Measurements from ENCODE around the gene LDB3.
A peak's percentile ranks its signal among the peaks of the same experiment; 100 is the strongest.

The LDB3 gene

DNA sequence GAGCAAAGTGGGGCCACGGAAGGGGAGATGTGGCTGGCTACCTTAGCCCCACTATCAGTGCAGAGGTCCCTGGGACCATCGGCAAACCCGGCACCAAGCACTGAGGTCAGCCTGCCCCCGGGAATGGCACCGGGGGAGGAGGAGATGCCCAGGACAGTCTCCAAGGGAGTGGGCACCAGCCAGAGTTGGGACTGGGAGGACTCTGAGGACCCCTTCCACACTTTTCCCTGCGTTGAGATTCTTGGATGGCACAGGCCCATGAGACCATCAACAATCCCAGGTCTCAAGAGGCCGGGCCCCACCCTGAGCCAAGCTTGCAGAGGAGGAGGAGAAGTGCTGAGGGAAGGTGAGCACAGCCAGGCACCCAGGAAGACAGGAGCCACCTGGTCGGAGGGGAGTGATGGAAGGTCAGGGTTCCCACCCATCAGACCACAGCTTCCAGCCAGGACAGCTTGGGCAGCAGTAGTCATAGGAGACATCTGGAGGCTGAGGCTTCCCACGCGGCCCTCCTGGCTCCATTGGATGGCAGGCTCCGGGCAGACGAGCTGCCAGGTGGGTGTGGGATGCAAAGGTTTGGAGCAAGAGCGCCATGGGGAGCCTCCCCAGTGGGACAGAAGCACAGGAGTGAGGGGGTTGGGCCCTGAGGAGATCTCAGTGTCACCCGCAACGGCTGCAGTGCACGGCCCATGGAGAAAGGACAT lies 16.5 kb upstream of the LDB3 start:
- no peak for DNase-seq

DNA sequence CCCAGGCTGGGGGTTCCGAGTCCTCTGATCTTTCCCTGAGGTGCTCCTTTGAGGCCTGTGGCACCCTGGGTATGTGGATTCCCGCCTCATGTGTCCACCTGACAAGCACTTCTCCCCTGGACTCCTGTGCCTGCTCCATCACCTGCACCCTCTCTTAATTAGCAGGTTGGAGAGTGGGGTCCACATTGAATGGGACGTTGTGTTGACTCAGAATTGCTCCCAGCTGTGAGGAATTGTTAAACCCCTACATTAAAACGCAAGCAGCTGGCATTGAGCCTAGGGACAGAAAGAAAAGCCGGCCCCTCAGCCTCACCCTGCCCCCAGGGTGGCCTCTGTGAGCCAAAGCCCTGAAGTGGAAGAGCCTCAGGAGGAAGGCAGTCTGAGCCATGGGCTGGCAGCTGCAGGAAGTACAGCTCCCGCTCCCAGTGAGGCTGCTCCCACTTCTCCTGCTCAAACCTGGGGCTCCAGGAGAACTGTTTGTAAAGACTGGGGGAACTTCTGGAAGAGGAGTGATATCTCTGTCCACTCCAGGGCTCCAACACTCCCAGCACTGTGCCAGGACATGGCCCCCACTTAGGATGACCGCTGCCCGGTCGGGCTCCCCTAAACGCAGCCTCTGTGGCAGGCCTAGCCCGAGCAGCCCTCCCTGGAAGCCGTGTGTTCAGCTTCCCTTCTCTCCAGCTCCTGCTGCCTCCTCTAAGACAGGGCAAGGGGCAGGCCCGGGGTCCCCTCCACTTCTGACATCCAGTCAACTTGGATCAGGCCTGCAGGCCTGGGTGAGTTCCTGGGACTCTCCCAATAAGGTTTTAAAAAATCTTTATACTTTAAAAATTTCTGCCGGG lies 15.7 kb upstream of the LDB3 start:
- peak; percentile 72 for DNase-seq

DNA sequence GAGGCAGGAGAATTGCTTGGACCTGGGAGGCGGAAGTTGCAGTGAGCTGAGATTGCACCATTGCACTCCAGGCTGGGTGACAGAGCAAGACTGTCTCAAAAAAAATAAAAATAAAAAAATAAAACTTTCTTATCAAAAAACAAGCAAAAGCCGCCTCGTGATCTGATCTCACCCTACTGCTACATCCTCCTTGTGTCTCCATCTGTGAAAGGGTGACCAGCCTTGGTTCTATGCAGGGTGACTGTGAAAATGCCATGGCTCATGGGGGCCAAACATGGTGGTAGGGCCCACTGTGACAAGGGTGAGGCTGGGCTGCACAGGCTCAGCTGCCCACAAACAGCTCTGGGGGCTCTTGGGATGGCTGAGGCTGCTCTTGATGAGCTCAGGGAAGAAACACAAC lies 14.9 kb upstream of the LDB3 start:
- DNase-seq, result no peak

- DNase-seq, result no peak
These were observed 14.3 kb upstream of the LDB3 start for GRCh38 chr10:86653987-86654386.

DNA sequence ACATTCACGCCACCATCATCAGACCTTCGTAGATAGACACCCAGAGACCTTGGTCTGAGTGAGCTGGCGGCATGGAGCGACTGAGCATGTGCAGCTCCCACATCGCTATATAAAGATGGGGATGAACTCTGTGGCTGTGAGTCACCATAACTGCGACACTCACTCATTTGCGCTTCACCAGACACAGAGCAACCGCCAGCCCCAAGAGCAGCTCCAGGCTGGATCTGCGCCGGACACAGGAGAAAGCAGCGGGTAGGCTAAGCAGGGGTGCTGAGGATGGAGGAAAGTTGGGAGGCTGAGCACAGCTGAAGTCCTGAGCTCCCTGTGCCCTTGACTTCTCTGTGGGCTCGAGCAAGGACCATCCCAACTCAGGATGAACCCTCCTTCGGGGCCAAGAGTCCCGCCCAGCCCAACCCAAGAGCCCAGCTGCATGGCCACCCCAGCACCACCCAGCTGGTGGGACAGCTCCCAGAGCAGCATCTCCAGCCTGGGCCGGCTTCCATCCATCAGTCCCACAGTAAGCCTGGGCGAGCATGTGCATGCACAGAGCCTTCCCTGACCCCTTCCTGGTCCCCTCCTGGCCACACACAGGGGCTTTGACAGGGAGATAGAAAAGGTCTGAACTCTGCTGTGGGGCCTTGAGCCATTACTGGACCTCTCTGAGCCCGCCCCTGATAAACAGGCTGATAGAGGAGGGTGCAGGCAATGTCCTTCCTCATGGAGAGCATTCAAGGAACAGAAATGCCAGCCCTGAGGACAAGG lies 13.7 kb upstream of the LDB3 start, which contains the start of gene OPN4:
TSS of gene OPN4 (plus strand) at position 137 of the 762 bp plus-strand sequence. CDS start at position 374, 237 bp downstream.
- DNase-seq, result no peak

GRCh38 chr10:86655173-86655540 lies 13.2 kb upstream of the LDB3 start:
- no peak for DNase-seq

DNA sequence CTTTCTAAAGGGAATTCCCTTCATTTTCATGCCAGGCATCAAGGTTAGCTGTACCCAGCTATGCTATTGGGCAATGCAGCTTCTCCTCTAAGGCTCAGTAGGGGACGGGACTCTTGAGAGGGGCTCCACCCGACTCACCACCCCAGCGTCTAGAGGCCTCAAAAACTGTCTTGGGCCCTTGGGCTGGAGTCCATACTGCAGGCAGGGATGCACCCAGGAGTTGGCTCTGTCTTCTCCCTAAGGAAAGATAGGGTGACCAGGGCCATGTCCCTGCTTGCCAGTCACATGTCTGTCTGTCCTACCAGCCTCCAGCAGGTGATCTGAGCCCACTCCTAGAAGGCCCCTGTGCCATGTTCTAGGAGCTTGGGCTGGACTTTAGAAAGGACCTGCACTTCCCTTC lies 12.7 kb upstream of the LDB3 start:
- no peak for DNase-seq

DNA sequence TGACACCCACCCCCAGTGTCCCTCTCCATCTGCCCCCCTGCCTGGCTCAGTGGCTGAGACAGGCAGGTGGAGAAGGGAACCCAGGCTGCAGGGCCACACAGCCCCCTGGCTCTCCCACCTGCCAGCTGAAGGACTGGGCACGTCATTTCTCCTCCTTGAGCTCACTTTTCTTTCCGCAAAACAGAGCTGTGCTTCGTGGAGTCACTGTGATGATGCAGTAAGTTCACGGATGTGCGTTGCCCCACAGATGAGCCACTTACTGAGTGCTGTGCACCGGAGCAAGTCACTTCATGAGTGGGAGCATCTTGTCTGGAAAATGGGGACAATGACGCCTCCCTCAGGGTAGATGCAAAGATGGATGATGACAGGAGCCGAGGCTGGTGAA lies 11.3 kb upstream of the LDB3 start:
- DNase-seq, result no peak

DNA sequence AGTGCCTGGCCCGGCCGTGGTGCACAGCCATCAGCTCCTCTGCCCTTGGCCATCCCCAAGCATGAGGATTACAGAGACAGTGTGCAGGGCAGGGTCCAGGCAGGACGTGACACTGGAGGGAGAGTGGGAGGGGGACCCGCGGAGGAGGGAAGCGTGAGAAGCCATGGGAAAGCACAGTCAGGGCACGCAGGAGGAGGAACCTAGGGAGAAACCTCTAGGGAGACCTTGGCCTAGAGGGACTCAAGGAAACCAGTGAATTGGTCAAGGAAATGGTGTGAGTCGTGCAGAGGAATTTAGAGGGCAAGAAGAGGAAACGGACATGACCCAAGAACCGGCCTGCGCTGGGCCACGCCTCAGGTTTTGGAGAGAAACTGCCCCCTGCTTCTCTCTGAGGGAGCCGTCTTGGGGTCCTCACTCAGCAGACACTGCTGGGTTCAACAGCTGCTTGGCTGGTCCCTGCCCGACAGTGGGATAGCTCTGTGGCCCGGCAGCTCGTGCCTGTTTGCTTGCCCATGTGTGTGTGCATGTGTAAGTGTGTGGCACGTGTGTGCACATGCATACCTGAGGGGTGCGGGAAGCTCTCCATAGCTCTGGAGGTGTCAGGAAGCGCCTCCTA lies 10.8 kb upstream of the LDB3 start:
- DNase-seq, result no peak

- no peak for DNase-seq
These were observed 10.0 kb upstream of the LDB3 start for GRCh38 chr10:86658261-86658741.

DNA sequence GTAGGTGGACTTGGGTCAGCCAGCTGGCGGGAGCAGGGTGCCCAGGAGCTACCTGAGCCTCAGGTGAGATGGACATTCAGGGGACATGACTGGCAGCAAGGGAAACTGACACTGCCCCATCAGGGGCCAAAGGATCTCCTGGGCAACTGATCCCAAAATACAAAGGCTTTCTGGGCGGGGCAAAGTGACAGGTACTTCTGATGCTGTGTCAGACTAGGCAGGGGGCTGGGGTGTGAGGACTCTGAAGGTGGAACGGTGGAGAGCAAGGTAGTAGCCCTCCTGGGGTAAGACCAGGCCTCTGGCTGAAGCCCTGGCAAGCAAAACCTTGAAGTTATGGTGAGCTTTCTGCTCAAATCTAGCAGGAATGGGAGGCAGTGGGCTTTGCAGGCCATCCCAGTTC lies 9.6 kb upstream of the LDB3 start:
- DNase-seq, result no peak

- no peak for DNase-seq
These were observed 9.1 kb upstream of the LDB3 start for GRCh38 chr10:86659161-86659691.

DNA sequence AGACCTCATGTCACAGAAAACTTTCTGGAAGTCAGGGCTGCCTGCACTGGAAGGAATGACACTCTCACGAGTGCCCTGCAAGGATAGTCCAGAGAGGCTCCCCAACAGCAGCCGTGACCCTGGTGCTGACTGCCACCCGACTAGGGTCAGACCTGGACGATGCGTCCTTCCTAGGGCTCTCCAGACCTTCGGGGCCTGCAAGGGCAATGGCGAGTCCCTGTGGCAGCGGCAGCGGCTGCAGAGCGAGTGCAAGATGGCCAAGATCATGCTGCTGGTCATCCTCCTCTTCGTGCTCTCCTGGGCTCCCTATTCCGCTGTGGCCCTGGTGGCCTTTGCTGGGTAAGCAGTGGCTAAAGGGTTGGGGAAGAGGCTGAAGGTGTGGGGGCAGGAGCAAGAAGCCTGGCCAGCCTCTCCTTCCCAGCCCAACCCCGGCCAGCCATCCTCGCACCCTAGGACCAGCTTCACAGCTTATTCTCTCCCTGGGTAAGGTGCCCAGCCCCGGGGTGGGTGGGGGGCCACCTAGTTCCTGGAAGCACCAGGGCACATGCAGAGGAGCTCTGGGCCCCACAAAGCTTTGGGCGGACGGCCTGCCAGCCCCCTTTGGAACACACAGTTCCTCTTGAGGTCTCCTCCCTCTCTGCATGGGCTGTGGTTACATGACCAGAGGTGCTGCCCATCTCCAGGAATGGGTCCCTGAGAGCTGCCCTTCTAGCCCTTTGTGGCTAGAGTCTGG lies 8.4 kb upstream of the LDB3 start:
- no peak for DNase-seq

DNA sequence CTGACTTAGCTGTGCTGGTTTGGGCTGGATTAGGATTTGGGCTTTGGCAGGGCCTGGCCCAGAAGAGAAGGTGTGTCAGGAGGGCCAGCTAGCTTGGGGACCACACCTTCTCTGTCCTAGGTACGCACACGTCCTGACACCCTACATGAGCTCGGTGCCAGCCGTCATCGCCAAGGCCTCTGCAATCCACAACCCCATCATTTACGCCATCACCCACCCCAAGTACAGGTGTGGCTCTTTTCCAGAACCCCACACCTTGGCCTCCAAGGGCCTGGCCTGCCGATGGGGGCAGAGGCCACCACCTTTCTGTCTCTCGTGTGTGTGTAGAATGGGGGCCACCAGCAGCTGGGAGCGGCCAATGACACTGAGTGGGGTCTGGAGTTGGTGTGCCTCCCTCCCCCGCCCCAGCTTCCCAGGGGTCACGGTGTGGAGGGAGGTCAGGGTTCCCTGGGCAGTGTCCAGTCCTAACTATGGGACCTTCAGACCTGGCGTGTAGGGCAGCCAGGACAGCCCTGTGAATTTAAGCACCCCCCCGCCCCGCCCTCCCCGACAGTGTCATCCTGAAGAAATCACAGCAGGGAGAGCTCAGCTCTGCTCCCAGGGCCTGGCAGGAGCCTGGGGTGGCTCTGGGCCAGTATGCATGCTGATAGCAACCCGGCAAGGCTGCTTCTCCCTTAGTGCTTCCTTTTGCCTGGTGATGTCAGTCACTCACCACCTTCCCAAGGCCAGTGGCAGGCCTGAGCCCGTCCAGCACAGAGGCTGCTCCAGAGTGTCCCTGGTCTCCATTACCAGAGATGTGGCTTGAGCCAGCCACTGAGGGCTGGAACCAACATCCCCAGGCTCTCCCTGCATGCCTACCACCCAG lies 6.9 kb upstream of the LDB3 start:
- DNase-seq, result no peak

GRCh38 chr10:86662186-86663045 lies 5.9 kb upstream of the LDB3 start:
- DNase-seq, result no peak

GRCh38 chr10:86663046-86663345 lies 5.3 kb upstream of the LDB3 start:
- no peak for DNase-seq

DNA sequence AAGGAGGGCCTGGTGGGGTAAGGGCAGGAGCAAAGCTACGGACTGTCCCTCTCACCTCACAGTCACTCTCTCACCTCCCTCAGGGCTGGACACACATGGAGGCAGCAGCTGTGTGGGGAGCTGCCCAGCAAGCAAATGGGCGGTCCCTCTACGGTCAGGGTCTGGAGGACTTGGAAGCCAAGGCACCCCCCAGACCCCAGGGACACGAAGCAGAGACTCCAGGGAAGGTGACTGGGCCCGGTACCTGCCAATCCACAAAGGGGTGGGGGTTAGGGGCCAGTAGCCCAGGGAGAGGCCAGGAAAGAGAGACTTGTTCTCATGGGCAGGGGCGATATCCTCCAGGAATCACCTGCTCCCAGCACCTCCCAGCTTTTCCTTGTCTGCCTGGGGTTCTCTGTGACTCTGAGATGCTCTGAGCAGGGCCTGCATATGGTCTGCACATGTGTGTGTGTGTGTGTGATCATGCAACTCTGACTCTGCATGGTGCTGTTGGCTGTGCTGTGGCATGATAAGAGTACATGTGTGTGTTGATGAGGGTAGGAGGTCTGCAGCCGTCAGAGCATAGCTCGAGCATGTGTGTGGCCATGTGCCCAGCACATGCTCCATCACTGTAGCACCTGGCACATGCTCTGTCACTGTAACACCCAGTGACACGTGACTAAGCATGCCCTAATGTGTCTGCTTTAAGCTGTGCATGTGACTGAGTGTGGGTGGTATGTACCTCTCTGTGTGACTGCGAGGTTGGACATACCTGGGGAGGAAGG lies 4.6 kb upstream of the LDB3 start:
- no peak for DNase-seq

- DNase-seq, result no peak
These were observed 3.7 kb upstream of the LDB3 start for GRCh38 chr10:86664341-86665217.
